Keratinocyte (primary cell): ENCODE measurements around the gene TSHZ2. TPM values are rescaled to one million over a fixed set of nuclear protein-coding genes. Genes with fewer than 3 reads are reported as not detected.

ENCODE experiments used
- DNase-seq: peaks from one replicate; pipeline ENCODE4 v3.0.0-alpha.2; 2011; ENCODE audit warnings: low read depth, missing footprints, low spot score
- FAIRE-seq: peaks from 2 replicates; lab custom pipeline; 2011; peaks lifted over from hg19 to GRCh38; lab: Jason Lieb, UNC
- H2AFZ ChIP-seq: 2 replicates; pipeline ENCODE4 v1.6.0; 2012; ENCODE audit warnings: low read length, control low read depth, inconsistent platforms; ENCODE audit not compliant: control insufficient read depth
- H3K27ac ChIP-seq: 2 replicates; pipeline ENCODE4 v1.5.1; 2011; ENCODE audit warnings: low read length; ENCODE audit not compliant: control insufficient read depth, insufficient read depth
- H3K27me3 ChIP-seq: 3 replicates; pipeline ENCODE4 v1.6.0; 2011; ENCODE audit warnings: low read length; ENCODE audit not compliant: control insufficient read depth, insufficient read depth; ENCODE audit errors: extremely low read depth
- H3K36me3 ChIP-seq, 2 experiments: 2 replicates in 1 of 2; 3 replicates in 1 of 2; pipeline ENCODE4 v1.5.1; 2011; ENCODE audit warnings: low read length in 2 of 2, mild to moderate bottlenecking in 1 of 2; ENCODE audit not compliant: control insufficient read depth in 2 of 2, insufficient read depth in 2 of 2; ENCODE audit errors: extremely low read depth in 1 of 2
- H3K4me1 ChIP-seq: 3 replicates; pipeline ENCODE4 v1.5.1; 2011; ENCODE audit warnings: low read length; ENCODE audit not compliant: control insufficient read depth, insufficient read depth; ENCODE audit errors: extremely low read depth
- H3K4me2 ChIP-seq: 3 replicates; pipeline ENCODE4 v1.6.0; 2011; ENCODE audit warnings: low read depth, low read length; ENCODE audit not compliant: control insufficient read depth, insufficient read depth; ENCODE audit errors: extremely low read depth
- H3K4me3 ChIP-seq, 3 experiments: fragments of 200-600 bp in 1 of 3; sonication (generic) in 1 of 3; 2 replicates in 2 of 3; 3 replicates in 1 of 3; pipeline ENCODE4 v1.5.1; 2011 to 2016; ENCODE audit warnings: low read length in 3 of 3, mild to moderate bottlenecking in 3 of 3, control low read depth in 2 of 3, inconsistent platforms in 1 of 3, low read depth in 1 of 3, mixed read lengths in 1 of 3, mixed run types in 1 of 3, moderate library complexity in 1 of 3; ENCODE audit not compliant: control insufficient read depth in 2 of 3, insufficient read depth in 2 of 3; ENCODE audit errors: extremely low read depth in 1 of 3
- H3K79me2 ChIP-seq: 2 replicates; pipeline ENCODE4 v1.6.0; 2012; ENCODE audit warnings: low read length; ENCODE audit not compliant: control insufficient read depth, insufficient read depth
- H3K9ac ChIP-seq: 3 replicates; pipeline ENCODE4 v1.6.0; 2011; ENCODE audit warnings: low read length; ENCODE audit not compliant: control insufficient read depth, insufficient read depth; ENCODE audit errors: extremely low read depth
- H3K9me1 ChIP-seq: 3 replicates; pipeline ENCODE4 v1.6.0; 2011; ENCODE audit warnings: low read length; ENCODE audit not compliant: control insufficient read depth, insufficient read depth; ENCODE audit errors: extremely low read depth
- H3K9me3 ChIP-seq: 2 replicates; pipeline ENCODE4 v1.5.1; 2012; ENCODE audit warnings: low read depth, low read length; ENCODE audit not compliant: control insufficient read depth
- H4K20me1 ChIP-seq: 3 replicates; pipeline ENCODE4 v1.6.0; 2011; ENCODE audit warnings: low read length; ENCODE audit not compliant: control insufficient read depth, insufficient read depth; ENCODE audit errors: extremely low read depth
- EZH2 ChIP-seq: IDR thresholded peaks from one replicate; pipeline ENCODE4 v1.6.1; 2012; ENCODE audit warnings: inconsistent platforms, mild to moderate bottlenecking, low read length, moderate library complexity
- dilution Hi-C: fragments of 300-500 bp; cut with MboI; formaldehyde crosslinking; loops from one replicate; pipeline ENCODE4 v1.7.0; 2020; ENCODE audit warnings: low sequenced_read_pairs; ENCODE audit not compliant: extremely low pct_ligation_motif_present
- polyA plus RNA-seq, 5 experiments: library from polyadenylated mRNA; depleted of rRNA in 3 of 5; stranded (reverse) in 3 of 5; stranded (forward) in 1 of 5; unstranded in 1 of 5; fragments of >200 nt; gene quantifications; 1 replicate in 1 of 5; 2 replicates in 3 of 5; 3 replicates in 1 of 5; pipeline versions ENCODE4 v1.2.1 to v1.2.3, GENCODE V29; 2011 to 2012; ENCODE audit warnings: missing spikeins in 2 of 5, low read depth in 1 of 5, low replicate concordance in 1 of 5
- TF ChIP-seq, protein P1 (sequence below), 3 experiments: IDR thresholded peaks in 1 of 3; conservative IDR thresholded peaks in 1 of 3; optimal IDR thresholded peaks in 1 of 3; 2 replicates in 2 of 3; 3 replicates in 1 of 3; pipeline versions ENCODE3 to v1.5.1; 2011; ENCODE audit warnings: low read length in 3 of 3, mild to moderate bottlenecking in 3 of 3, moderate library complexity in 2 of 3, control low read depth in 1 of 3, inconsistent platforms in 1 of 3; ENCODE audit not compliant: insufficient read depth in 2 of 3; ENCODE audit errors: extremely low read depth in 1 of 3

The TSHZ2 gene
- polyA plus RNA-seq, 1 donor (not counting 4 experiments of a cell fraction or from before 2014, with no cell fraction given), result 1.1 TPM

DNA sequence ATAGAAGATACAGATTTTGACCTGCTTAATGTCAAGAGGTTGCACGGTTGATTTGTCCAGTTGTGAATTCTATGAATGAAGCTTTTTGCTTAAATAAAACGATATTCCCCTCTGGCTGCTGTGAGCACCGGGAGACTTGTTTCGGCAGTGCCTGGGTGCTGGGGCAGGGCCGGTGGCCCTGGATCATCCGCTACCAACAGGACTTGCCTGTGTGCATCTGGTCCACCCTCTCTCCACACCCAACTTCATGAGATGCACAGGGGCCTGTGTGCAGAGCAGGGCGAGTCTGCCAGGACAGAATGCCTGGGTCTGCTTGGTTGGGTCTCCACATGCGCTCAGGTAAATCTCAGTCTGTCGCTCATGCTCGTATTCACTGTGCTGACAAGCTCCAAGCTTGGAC, 65.5 kb downstream of the TSHZ2 start:
- no peak for DNase-seq
- Histone ChIP-seq H3K9me3 (no peaks in the 10 kb centered on the region), H4K20me1 (no peaks in the 10 kb centered on the region), H2AFZ (no peak overlapping the region), H3K9ac (no peak overlapping the region), H3K9me1 (no peaks in the 10 kb centered on the region), H3K27me3 (no peaks in the 10 kb centered on the region), H3K4me3 (no peak overlapping the region), H3K4me1 (no peaks in the 10 kb centered on the region), H3K4me2 (no peak overlapping the region), H3K36me3 (no peaks in the 10 kb centered on the region), H3K27ac (no peak overlapping the region), H3K79me2 (no peaks in the 10 kb centered on the region)
- dilution Hi-C loops, result no loop called here
- FAIRE-seq, result no peak
- TF ChIP-seq, protein P1, sequence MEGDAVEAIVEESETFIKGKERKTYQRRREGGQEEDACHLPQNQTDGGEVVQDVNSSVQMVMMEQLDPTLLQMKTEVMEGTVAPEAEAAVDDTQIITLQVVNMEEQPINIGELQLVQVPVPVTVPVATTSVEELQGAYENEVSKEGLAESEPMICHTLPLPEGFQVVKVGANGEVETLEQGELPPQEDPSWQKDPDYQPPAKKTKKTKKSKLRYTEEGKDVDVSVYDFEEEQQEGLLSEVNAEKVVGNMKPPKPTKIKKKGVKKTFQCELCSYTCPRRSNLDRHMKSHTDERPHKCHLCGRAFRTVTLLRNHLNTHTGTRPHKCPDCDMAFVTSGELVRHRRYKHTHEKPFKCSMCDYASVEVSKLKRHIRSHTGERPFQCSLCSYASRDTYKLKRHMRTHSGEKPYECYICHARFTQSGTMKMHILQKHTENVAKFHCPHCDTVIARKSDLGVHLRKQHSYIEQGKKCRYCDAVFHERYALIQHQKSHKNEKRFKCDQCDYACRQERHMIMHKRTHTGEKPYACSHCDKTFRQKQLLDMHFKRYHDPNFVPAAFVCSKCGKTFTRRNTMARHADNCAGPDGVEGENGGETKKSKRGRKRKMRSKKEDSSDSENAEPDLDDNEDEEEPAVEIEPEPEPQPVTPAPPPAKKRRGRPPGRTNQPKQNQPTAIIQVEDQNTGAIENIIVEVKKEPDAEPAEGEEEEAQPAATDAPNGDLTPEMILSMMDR (optimal IDR thresholded peaks at IDR 0.05 in 1 of 3, IDR thresholded peaks at IDR 0.05 in 1 of 3, conservative IDR thresholded peaks at IDR 0.05 in 1 of 3; ENCODE audit: extremely low read depth in 1 of 3, insufficient read depth in 2 of 3, low read length in 3 of 3), result no peak
- no peak for TF ChIP-seq EZH2

DNA sequence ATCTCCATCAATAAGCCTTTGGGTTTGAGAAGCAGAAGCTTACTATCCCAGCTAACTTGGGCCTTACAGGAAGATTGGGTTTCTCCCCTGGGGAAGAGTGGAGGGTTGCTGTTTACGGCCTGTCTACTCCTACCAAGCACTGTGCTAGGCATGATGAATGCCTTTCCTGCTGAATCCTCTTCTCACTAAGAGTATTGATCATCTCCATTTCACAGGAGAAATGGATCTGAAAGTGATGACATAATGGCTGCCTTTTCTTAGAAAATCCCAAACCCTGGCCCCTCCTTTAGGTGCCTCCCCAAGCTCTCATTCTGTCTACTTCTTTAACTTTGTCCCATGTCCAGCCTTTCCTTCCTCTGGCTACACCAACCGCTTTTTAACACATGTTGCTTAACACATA, 66.1 kb downstream of the TSHZ2 start:
- TF ChIP-seq, protein P1 (optimal IDR thresholded peaks at IDR 0.05 in 1 of 3, IDR thresholded peaks at IDR 0.05 in 1 of 3, conservative IDR thresholded peaks at IDR 0.05 in 1 of 3; ENCODE audit: extremely low read depth in 1 of 3, insufficient read depth in 2 of 3, low read length in 3 of 3), result no peak
- TF ChIP-seq EZH2, result no peak
- H3K9ac ChIP-seq, result no peak overlapping the region

More for the DNA sequence above, 66.1 kb downstream of the TSHZ2 start:
- FAIRE-seq (no peak), DNase-seq (no peak)
- Histone ChIP-seq H3K9me1 (no peaks in the 10 kb centered on the region), H3K4me1 (no peaks in the 10 kb centered on the region), H3K36me3 (no peaks in the 10 kb centered on the region), H3K27ac (no peak overlapping the region), H3K4me2 (no peak overlapping the region), H3K9me3 (no peaks in the 10 kb centered on the region), H3K79me2 (no peaks in the 10 kb centered on the region), H2AFZ (no peak overlapping the region), H4K20me1 (no peaks in the 10 kb centered on the region), H3K4me3 (no peak overlapping the region), H3K27me3 (no peaks in the 10 kb centered on the region)
- dilution Hi-C loops, result no loop called here
